Trophoblast cell (in vitro differentiated cells and primary cell): ENCODE data around the gene SOX6.
A peak's percentile ranks its signal among the peaks of the same experiment; 100 is the strongest.

Experiments used
- DNase-seq, 2 donors: peaks; one replicate each; pipeline ENCODE4 v3.0.0-alpha.2; 2016
- H2AFZ ChIP-seq: 2 replicates; pipeline ENCODE4 v1.6.1; 2013; ENCODE audit warnings: low read length, moderate library complexity, mild to moderate bottlenecking; ENCODE audit not compliant: insufficient read depth, poor library complexity
- H2AK5ac ChIP-seq: 2 replicates; pipeline ENCODE4 v1.6.1; 2013; ENCODE audit warnings: mild to moderate bottlenecking, low read length
- H2BK120ac ChIP-seq: 2 replicates; pipeline ENCODE4 v1.6.1; 2013; ENCODE audit warnings: low read length, mild to moderate bottlenecking, moderate library complexity; ENCODE audit not compliant: insufficient read depth, poor library complexity
- H2BK12ac ChIP-seq: 2 replicates; pipeline ENCODE4 v1.6.1; 2013; ENCODE audit warnings: mild to moderate bottlenecking, low read length, moderate library complexity
- H2BK5ac ChIP-seq: 2 replicates; pipeline ENCODE4 v1.6.1; 2013; ENCODE audit warnings: low read length, low read depth, moderate library complexity, mild to moderate bottlenecking; ENCODE audit not compliant: poor library complexity
- H3K14ac ChIP-seq: 2 replicates; pipeline ENCODE4 v1.6.1; 2013; ENCODE audit warnings: mild to moderate bottlenecking, low read length
- H3K18ac ChIP-seq: 2 replicates; pipeline ENCODE4 v1.6.1; 2013; ENCODE audit warnings: mild to moderate bottlenecking, low read length
- H3K23ac ChIP-seq: 2 replicates; pipeline ENCODE4 v1.6.1; 2013; ENCODE audit warnings: low read length
- H3K27ac ChIP-seq: 2 replicates; pipeline ENCODE4 v1.5.1; 2013; ENCODE audit warnings: low read depth, mild to moderate bottlenecking, inconsistent platforms, low read length, moderate library complexity
- H3K27me3 ChIP-seq: 2 replicates; pipeline ENCODE4 v1.6.1; 2013; ENCODE audit warnings: inconsistent platforms, mild to moderate bottlenecking, low read length, moderate library complexity; ENCODE audit not compliant: insufficient read depth
- H3K36me3 ChIP-seq, 2 experiments: 1 replicate in 1 of 2; 2 replicates in 1 of 2; pipeline ENCODE4 v1.6.1; 2013; ENCODE audit warnings: low read length in 2 of 2, mild to moderate bottlenecking in 2 of 2, moderate library complexity in 1 of 2; ENCODE audit not compliant: insufficient read depth in 2 of 2, control insufficient read depth in 1 of 2
- H3K4ac ChIP-seq: 2 replicates; pipeline ENCODE4 v1.6.1; 2013; ENCODE audit warnings: low read depth, mild to moderate bottlenecking, low read length, moderate library complexity
- H3K4me1 ChIP-seq, 2 experiments: 1 replicate in 1 of 2; 2 replicates in 1 of 2; pipeline ENCODE4 v1.6.1; 2013; ENCODE audit warnings: low read length in 2 of 2, mild to moderate bottlenecking in 2 of 2, moderate library complexity in 1 of 2; ENCODE audit not compliant: insufficient read depth in 2 of 2, control insufficient read depth in 1 of 2
- H3K4me2 ChIP-seq: 2 replicates; pipeline ENCODE4 v1.6.1; 2013; ENCODE audit warnings: inconsistent platforms, mild to moderate bottlenecking, low read length, moderate library complexity
- H3K4me3 ChIP-seq: 2 replicates; pipeline ENCODE4 v1.5.1; 2013; ENCODE audit warnings: mild to moderate bottlenecking, low read depth, low read length, inconsistent platforms
- H3K79me1 ChIP-seq: one replicate; pipeline ENCODE4 v1.6.1; 2013; ENCODE audit warnings: low read length
- H3K79me2 ChIP-seq: 2 replicates; pipeline ENCODE4 v1.6.1; 2013; ENCODE audit warnings: low read length, mild to moderate bottlenecking; ENCODE audit not compliant: control insufficient read depth, insufficient read depth, poor library complexity
- H3K9ac ChIP-seq: 2 replicates; pipeline ENCODE4 v1.6.1; 2013; ENCODE audit warnings: mild to moderate bottlenecking, low read length
- H3K9me3 ChIP-seq: 2 replicates; pipeline ENCODE4 v1.6.1; 2013; ENCODE audit warnings: low read depth, mild to moderate bottlenecking, control low read depth, inconsistent platforms, low read length; ENCODE audit not compliant: insufficient read depth
- H4K12ac ChIP-seq: 2 replicates; pipeline ENCODE4 v1.6.1; 2013; ENCODE audit warnings: low read depth, mild to moderate bottlenecking, low read length, moderate library complexity
- H4K8ac ChIP-seq: 2 replicates; pipeline ENCODE4 v1.6.1; 2013; ENCODE audit warnings: low read depth, mild to moderate bottlenecking, low read length, moderate library complexity
- H4K91ac ChIP-seq: one replicate; pipeline ENCODE4 v1.6.1; 2013; ENCODE audit warnings: low read depth, mild to moderate bottlenecking, low read length, moderate library complexity
- WGBS: extraction: QIAGEN DNeasy Blood & Tissue Kit; methylation state at CpG from one replicate; pipeline ENCODE4 v1.1.7; 2013; ENCODE audit warnings: missing lambda C conversion rate; ENCODE audit not compliant: insufficient read length, insufficient coverage; ENCODE audit errors: extremely low coverage; 5-methylcytosine and 5-hydroxymethylcytosine counted together

SOX6 gene

DNA sequence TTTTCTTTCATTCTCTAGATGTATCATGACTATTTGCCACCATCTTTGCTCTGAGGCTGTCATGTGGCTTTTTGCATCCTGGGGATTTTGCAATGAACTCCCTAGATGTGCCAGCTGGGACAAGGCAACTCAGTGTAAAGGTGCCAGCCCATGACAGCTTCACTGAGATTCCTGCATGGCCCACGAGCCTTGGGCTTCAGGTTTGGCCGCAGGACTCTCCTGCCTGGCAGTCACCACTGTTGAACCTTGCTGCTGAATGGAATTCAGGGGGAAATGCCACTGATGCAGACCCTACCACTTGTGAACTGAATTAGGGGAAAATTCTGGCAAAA is 385.2 kb downstream of the SOX6 start:
- H4K91ac ChIP-seq = no peak overlapping the region
- H3K79me2 ChIP-seq = no peaks in the 10 kb centered on the region
- H2BK5ac ChIP-seq = no peak overlapping the region
- H4K8ac ChIP-seq = no peak overlapping the region
- no CpG with 5 or more reads among the region's 2 CpGs for WGBS
- no peaks in the 10 kb centered on the region for H3K9me3 ChIP-seq
- no peak overlapping the region for H3K9ac ChIP-seq
- H2BK12ac ChIP-seq = no peak overlapping the region
- H2BK120ac ChIP-seq = no peak overlapping the region
- H3K4ac ChIP-seq = no peak overlapping the region
- H3K14ac ChIP-seq = no peak overlapping the region
- H3K4me2 ChIP-seq = no peak overlapping the region
- H3K27me3 ChIP-seq = no peaks in the 10 kb centered on the region
- H3K4me1 ChIP-seq = peaks cover 0 to 2% of the 10 kb centered on the region in 2 experiments
- H4K12ac ChIP-seq = no peak overlapping the region
- H3K79me1 ChIP-seq = no peaks in the 10 kb centered on the region
- DNase-seq = no peak
- H3K4me3 ChIP-seq = no peak overlapping the region
- no peak overlapping the region for H3K27ac ChIP-seq
- no peak overlapping the region for H3K23ac ChIP-seq
- no peak overlapping the region for H2AK5ac ChIP-seq
- no peaks in the 10 kb centered on the region for H3K36me3 ChIP-seq
- H3K18ac ChIP-seq = no peak overlapping the region
- H2AFZ ChIP-seq = no peak overlapping the region

DNA sequence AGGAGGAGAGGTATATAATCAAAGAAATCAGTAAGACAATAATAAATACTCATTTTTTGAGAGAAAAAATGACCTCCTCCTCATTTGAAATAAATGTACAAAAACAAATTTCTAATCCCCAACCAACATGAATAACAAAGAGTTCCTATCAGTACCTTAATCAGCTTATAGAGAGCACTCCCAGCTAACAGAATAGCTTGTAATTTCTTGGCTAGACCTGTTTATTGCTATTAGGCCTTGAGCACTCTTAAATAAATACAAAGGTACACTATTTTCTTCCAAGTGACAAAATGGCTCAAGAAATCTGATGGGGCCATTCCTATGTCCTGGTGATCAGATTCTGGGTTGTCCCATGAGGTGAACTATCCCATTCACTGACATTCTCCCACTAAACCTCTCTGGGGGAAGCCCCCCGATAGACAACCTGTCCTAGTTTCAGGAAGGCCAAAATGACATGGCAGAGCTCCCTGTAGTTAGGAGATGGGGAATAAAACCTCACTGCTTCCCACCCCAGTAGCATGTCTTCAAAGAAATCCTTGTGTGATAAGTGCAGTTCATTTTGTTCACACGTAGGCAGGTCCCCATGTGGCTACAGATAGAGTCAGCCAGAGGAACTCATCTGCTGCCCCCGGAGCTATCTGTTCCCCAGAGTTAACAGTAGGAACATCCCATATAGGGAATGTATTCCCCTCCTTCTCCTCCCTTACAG is 385.7 kb downstream of the SOX6 start:
- no peak overlapping the region for H3K4me3 ChIP-seq
- H3K79me2 ChIP-seq = no peaks in the 10 kb centered on the region
- H3K4ac ChIP-seq = no peak overlapping the region
- no peak overlapping the region for H2AK5ac ChIP-seq
- H4K12ac ChIP-seq = no peak overlapping the region
- H3K9me3 ChIP-seq = no peaks in the 10 kb centered on the region
- H3K9ac ChIP-seq = no peak overlapping the region
- no CpG with 5 or more reads among the region's 3 CpGs for WGBS
- no peak overlapping the region for H3K14ac ChIP-seq
- DNase-seq = no peak
- H3K4me2 ChIP-seq = no peak overlapping the region
- H3K27me3 ChIP-seq = no peaks in the 10 kb centered on the region
- no peak overlapping the region for H3K23ac ChIP-seq
- no peak overlapping the region for H2BK5ac ChIP-seq
- peaks cover 0 to 4% of the 10 kb centered on the region in 2 experiments for H3K4me1 ChIP-seq
- no peak overlapping the region for H3K27ac ChIP-seq
- no peak overlapping the region for H2AFZ ChIP-seq
- peak overlapping the region; percentile 44 for H2BK12ac ChIP-seq
- no peak overlapping the region for H4K8ac ChIP-seq
- no peak overlapping the region for H4K91ac ChIP-seq
- no peaks in the 10 kb centered on the region for H3K79me1 ChIP-seq
- no peak overlapping the region for H2BK120ac ChIP-seq
- H3K36me3 ChIP-seq = no peaks in the 10 kb centered on the region
- no peak overlapping the region for H3K18ac ChIP-seq

DNA sequence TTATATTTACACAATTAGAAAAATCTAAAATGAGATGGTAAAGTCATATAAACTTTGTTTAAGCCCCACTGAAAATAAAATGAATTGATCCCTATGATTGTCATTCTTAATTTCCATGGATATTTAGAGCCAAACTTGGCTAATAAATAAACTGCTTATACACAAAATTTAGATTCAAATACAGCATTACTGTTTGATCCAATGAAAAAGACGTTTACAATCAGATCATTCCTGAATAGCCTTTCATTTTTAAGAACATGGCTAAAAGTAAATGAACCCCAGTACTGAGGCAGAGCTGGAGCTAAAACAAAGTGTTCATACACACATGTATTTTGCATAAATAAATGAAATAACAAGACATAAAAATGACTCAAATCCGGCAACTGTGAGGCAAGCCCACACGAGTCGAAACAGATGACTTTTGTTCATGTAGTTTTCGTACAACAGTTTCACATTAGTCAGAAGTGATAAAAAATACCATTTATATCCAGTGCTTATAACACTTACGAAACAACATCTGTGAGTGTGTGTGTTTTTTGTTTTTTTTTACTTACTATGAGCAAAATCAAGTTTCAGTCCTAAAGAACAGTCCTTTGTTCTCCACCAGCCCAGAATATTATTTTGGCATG is 386.5 kb downstream of the SOX6 start:
- Histone ChIP-seq H3K27ac (no peak overlapping the region), H2BK12ac (no peak overlapping the region), H3K79me2 (no peaks in the 10 kb centered on the region), H4K8ac (no peak overlapping the region), H4K91ac (no peak overlapping the region), H4K12ac (no peak overlapping the region), H3K9ac (no peak overlapping the region), H3K4me1 (peaks cover 0 to 6% of the 10 kb centered on the region in 2 experiments), H2AFZ (no peak overlapping the region), H3K27me3 (no peaks in the 10 kb centered on the region), H3K4ac (no peak overlapping the region), H2AK5ac (no peak overlapping the region), H3K36me3 (no peaks in the 10 kb centered on the region), H3K79me1 (no peaks in the 10 kb centered on the region), H3K18ac (no peak overlapping the region), H3K4me2 (no peak overlapping the region), H3K14ac (no peak overlapping the region), H3K4me3 (no peak overlapping the region), H2BK5ac (no peak overlapping the region), H3K9me3 (peaks cover under 1% of the 10 kb centered on the region), H3K23ac (no peak overlapping the region), H2BK120ac (no peak overlapping the region)
- no CpG with 5 or more reads among the region's 6 CpGs for WGBS
- no peak for DNase-seq

DNA sequence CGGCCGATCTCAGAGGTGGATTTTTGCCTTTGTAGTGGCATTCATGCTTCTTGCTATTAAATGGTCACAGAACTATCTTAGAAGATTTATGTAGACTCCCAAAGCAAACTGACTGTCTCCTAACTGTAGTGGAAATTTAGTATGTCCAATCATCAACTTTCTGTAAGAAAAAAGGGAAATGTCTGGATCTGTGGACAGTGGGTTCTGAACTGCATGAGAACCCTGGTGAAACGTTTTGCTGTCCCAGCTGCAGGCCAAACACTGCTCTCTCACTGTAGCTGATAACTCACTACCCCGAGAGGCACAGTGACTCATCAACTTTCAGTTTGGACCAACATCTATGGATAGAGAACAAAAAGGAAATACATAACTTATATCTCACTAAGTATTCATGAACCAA is 387.1 kb downstream of the SOX6 start:
- no CpG with 5 or more reads among the region's 4 CpGs for WGBS
- H4K91ac ChIP-seq = no peak overlapping the region

More for the DNA sequence above, 387.1 kb downstream of the SOX6 start:
- no peak overlapping the region for H2BK120ac ChIP-seq
- H2AFZ ChIP-seq = no peak overlapping the region
- DNase-seq = peak; percentile 24 to 58
- H3K27ac ChIP-seq = no peak overlapping the region
- H3K4me2 ChIP-seq = no peak overlapping the region
- no peaks in the 10 kb centered on the region for H3K36me3 ChIP-seq
- no peak overlapping the region for H3K9ac ChIP-seq
- no peaks in the 10 kb centered on the region for H3K79me2 ChIP-seq
- no peak overlapping the region for H3K4me3 ChIP-seq
- no peak overlapping the region for H3K23ac ChIP-seq
- no peak overlapping the region for H3K4ac ChIP-seq
- no peaks in the 10 kb centered on the region for H3K79me1 ChIP-seq
- no peak overlapping the region for H2AK5ac ChIP-seq
- H4K12ac ChIP-seq = no peak overlapping the region
- H3K14ac ChIP-seq = no peak overlapping the region
- H3K18ac ChIP-seq = no peak overlapping the region
- peaks cover 0 to 6% of the 10 kb centered on the region in 2 experiments for H3K4me1 ChIP-seq
- no peak overlapping the region for H2BK12ac ChIP-seq
- H3K27me3 ChIP-seq = no peaks in the 10 kb centered on the region
- H3K9me3 ChIP-seq = peaks cover 2% of the 10 kb centered on the region
- H4K8ac ChIP-seq = no peak overlapping the region
- H2BK5ac ChIP-seq = no peak overlapping the region
